ENCODE measurements around the gene CNTNAP2.

CNTNAP2 gene

DNA sequence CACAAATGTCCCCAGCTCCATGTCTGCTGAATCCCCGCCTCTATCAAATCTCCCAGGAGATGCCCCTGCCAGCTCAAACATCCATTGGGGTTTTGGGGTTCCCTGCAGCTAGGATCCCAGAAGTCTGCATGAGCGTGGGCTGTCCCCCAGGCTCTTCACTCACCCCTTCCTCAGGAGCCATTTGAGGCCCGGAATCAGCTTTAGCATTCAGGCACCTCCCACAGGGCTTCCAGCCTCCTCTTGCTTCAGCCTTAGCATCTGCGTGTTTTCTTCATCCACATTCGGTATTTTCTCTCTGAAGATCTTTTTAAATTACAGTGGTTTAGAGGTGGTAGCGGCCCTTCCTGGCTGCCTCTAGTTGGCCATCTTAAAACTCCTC is 1054.4 kb downstream of the CNTNAP2 start:
- no peak for DNase-seq

DNA sequence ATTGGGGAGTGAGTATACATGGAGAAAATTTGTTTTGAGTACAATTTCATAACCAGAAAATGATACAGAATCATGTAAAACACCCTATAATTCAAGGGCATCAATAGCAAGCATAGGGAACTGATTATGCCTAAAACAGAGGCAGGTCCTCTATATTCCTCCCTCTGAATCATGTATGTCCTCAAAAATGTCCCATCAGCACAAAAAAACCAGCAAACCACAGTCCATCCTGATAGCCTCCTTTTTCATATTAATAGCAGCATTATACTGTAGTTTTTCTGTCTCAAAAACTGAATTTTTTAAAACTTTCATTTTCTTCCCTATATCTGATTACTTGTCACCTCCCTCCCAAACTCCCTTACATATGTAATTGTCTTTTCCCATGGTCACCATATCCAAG is 1057.3 kb downstream of the CNTNAP2 start:
- no peak for DNase-seq

DNA sequence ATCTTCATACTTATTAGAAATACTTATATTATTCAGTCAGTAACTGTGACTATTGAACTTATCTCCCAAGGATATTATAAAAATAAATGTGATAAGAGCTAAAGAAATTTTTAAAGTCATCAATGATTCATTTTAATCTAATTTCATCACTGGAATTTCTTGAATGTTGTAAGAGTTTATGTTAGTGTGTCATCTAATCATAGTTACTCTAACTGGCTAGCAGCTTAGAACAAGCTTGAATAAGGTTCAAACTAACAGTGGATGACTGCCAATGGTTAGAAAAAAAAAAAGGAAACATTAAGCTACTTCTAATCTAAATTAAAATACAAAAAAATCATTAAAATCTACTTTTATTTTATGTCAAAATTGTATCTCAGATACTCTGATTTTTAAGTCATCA is 1066.3 kb downstream of the CNTNAP2 start:
- no peak for DNase-seq

DNA sequence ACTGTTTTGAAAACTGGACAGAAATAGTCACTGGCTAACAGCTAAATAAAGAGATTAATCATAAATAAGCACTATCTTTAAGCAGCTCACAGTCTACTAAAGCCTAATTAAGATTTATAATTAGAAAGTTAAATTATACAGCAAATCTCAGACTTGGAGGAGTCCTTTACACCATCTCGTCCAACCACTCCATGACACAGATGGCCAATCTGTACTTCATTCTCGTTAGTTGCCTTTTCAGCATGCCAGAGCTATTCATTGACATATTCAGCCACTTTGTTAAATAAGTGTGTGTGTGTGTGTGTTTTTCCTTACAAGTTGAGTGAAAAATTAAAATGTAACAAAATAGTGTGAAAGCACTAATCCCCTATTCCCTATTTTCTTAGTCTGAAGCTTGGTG is 1066.7 kb downstream of the CNTNAP2 start:
- no peak for DNase-seq

DNA sequence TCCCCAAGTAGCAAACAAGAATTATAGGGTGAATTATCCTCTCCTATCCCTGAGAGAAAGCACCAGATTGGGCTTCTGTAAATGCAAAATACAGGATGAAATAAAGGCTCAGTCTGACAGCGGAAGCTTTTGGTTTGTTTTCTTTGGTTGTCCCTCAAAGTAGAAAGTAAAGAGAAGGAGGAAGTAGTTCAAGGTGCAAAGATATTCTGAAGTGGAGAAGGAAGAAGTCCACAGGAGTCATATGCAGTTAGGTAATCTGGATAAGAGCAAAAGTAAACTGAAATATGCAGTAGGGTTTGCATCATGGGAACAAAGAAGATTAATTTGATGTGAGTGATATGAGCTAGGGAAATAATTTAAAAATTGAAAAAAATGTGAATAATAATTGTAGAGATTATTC is 1071.9 kb downstream of the CNTNAP2 start:
- no peak for DNase-seq

DNA sequence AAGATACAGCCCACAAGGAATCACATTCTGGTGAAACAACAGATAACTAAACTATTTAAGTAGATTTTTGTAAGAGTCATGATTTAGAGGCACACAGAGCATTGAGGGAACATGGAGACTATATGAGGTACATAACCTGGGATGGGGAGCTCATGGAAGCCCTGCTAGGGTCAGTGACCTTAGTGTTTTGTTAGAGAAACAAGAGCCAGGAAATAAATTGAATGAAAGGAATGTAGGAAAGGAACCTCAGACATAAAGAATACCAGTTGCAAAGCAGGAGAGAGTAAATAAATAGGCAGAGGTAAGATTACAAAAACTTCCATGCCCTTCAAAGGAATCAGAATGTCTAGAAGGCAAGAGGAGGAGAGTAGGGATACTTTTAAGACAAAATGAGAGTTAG is 1076.9 kb downstream of the CNTNAP2 start:
- no peak for DNase-seq

DNA sequence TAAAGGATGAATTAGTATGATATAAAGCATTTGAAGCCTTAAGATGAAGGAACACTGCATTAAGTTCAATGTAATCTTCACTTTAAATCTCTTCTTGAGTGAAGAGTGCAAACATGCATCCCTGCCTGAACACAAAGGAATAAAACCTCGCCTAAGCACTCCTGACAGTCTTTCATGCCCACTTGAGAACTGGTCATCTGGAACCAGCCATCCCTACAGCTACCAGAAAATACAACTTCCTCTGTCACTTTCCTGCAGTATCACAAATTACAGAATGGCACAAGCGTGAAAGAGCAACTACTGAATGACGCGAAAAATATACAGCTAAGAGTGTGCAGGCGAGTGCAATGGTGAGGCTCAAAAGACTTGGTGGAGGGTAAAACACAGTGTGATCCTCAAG is 1079.9 kb downstream of the CNTNAP2 start:
- DNase-seq = no peak

DNA sequence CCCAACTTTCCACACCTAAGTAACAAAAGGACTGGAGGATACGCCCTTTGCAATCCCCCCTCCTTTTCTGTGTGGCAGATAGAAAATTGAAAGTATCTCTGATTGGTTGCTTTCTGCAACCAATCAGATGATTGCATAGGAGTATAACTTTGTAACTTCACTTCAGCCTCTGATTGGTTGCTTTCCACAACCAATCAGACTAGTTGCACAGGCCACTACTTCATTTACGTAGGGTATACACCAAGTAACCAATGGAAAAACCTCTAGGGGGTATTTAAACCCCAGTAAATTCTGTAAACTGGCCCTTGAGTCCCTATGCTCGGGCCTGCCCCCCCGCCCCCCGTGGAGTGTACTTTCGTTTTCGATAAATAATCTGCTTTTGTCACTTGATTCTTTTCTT is 1080.4 kb downstream of the CNTNAP2 start:
- no peak for DNase-seq

DNA sequence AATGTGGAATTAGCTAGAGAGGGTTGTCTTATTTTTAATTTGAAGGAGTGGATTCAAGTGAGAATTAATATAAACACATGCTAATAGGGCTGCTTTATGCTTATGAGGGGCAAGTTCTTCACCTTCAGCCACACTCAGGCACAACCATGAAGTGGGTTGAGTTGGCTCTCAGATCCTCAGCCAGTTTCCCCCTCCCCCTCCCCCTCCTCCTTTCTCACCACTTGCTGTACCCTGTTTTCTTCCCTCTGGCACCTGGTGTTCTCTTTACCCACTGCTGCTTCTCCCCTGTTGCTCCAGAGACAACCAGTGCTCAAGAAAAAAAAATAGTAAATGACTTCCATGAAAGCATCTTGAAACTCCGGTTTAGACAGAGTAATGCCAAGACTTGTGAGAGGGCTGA is 1083.3 kb downstream of the CNTNAP2 start:
- no peak for DNase-seq

DNA sequence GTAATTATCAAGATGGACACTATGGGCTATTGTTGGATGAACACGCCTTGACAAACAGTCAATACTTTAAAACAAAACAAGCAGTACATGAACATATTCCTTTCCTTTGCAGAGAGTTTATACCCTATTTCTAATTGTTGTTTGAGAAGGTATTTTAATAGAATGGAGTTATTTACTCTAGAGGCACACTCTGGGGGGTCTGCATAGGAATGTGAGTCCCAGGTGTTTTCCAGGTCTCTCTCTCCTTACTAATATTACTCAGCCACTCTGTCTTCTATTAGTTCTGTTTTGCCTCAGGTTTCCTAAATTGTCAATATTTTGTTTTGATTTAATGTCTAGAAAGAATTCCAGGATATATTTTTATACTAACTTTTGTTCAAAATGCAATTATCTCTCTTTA is 1091.4 kb downstream of the CNTNAP2 start:
- DNase-seq = no peak

DNA sequence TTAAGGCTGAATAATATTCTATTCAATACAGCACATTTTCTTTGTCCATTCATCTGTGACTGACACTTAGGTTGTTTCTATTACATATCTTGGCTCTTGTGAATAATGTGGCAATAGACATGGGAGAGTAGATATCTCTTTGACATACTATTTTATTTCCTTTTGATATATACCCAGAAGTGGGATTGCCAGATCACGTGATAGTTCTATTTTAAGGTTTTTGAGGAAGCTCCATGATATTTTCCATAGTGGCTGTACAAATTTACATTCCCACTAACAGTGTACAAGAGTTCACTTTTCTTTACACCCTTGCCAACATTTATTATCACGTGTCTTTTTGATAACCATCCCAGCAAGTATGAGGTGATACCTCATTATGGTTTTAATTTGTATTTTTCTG is 1114.7 kb downstream of the CNTNAP2 start:
- DNase-seq = no peak

DNA sequence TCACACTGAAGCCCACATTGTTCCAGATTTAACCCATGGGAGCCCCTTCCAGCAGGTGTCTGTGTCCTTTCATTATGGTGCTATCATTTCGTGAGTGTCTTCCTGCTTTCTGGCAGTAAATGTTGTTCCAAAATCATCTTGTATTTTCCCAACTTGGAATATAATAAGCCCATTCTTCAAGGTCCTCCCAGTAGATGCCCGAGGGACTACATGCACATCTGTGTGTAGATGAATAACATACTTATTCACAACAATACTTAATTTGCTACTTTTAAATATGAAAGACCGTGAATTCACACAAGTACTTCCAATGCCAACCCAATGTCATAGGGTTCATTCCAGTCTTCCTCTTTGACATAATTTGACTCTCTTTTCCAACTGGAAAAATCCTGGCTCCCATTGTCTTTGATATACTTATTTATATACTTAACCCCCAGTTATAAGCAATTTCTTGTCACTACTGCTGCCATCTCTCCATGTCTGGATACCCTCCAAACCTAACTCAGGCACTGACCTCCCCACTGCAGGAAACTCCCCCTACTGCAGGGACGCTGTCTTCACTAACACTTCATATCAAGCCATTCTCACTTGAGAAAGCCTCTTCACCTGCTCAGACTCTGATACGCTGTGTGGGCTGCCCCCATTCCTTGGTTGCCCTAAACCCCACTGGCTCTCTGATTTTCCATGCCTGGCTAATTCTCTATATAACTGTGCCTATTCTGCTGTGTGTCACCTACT is 1119.2 kb downstream of the CNTNAP2 start:
- no peak for DNase-seq

DNA sequence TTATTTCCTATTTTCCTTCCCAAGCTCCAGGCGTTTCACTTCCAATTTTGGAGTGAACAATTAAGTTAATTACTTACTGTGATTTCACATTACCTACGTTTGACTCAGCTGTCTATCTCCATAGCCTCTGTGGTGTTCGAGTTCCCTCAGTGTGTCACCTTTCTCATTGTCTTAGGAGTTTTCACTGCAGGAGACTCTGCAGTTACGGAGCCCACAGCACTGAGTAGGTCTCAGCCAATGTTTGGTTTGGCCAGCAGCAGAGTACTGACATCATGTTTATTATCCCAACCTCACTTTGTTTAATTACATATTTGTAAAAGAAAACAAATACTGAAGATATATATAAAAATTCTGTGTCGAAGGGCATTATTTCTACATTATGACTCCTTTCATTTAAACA is 1123.9 kb downstream of the CNTNAP2 start:
- no peak for DNase-seq

DNA sequence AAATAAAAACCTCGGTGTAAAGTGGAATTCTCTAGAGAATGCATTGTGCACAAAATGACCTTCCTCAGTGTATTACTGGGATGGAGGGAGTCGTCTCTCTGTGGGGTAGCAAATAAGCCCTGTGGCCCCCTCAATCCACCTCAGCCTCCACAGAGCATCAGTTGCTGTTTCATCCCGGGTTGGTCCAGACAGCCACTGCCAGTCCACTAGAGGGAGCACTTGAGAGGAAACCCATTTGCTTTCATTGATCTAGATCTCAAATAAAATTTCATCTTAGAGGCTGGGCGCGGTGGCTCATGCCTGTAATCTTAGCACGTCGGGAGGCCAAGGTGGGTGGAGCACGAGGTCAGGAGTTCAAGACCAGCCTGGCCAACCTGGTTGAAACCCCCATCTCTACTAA is 1128.7 kb downstream of the CNTNAP2 start:
- peak; percentile 4 for DNase-seq

DNA sequence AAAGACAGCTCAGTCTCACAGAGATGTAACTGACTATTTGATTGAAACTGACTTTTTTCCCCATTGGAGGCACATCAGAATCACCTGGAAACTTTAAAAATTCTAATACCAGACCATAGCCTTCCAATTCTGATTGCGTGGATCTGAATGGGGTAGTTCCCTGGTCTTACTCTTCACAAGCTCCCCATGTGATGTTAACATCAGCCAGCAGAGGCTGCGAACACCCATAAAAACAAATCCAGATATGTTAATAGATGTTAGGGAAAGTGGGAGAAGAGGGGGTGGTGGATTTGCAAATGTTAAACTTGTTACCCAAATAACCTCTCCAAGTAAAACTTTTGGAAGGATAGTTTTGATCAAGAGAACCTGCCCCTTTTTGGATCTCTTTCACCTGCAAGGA is 1133.4 kb downstream of the CNTNAP2 start:
- DNase-seq = no peak

DNA sequence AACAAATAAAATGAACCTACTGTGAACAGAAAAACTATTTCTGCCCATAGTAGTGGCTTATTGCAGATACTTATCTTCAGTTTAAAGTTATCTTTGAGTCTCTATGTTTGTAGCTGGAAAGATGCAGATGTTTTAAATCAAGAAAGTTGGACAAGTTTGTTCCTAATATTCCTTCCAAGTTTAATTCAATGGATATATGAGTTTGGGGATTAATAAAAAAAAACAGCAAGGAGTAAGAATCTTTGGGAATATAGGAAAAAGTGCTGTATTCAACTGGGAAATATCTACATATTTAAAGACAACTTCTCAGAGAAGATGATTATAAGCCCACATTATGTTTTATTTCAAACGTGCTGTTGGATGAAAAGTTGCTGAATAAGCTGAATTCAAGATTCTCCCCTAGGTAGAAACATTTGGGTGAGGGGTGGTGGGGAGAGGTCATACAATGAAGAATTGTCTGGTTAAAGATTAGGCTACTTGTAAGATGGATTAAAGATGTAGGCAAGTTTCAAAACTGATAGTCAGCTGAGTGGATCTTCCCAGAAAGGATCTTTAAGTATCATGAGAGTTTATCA is 1135.2 kb downstream of the CNTNAP2 start:
- DNase-seq = no peak

DNA sequence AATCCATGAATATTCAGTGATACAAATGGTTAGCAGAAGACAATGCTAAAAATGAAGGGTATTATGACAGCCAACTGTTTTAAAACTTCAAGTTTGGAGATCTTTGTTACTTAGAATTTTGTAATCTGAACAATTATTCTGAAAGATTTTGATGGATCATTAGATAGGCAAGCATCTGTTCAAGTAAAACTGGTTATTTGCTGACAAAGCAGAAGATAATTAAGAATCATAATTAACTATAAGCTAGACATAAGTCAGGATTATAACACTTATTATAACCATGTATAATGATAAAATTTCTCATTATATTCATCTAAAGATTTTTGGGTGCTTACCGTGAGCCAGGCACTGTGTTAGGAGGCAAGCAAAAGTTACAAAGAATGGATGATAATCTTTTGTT is 1145.1 kb downstream of the CNTNAP2 start:
- DNase-seq = no peak

DNA sequence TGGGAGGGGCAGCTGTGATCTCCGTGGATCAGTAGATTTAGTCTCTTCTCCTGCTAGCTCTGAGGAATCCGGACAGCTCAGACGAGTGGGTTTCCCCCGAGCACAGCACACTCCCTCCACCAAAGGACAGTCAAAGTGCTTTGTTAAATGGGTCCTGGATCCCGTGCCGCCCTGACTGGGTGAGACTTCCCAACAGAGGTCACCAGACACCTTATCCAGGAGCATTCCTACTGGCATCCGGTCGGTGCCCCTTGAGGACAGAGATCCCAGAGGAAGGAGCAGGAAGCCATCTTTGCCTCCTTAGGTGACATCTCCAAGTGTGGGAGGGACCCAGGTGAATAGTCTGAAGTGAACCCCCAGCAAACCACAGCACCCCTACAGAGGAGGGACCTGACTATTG is 1148.9 kb downstream of the CNTNAP2 start:
- no peak for DNase-seq

DNA sequence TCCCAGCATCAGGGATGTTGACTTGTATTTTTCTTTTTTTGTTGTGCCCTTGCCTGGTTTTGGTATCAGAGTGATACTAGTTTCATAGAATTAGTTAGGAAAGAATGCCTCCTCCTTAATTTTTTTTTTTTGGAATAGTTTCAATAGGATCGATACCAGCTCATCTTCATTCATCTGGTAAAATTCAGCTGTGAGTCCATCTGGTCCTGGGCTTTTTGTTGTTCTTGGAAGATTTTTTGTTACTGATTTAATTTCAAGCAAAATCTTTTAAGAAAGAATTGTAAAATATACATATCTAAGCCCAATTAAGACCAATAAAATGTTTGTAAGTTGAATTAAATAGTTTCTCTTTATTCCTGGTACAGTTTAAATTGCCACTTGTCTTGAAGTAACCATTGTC is 1159.5 kb downstream of the CNTNAP2 start:
- no peak for DNase-seq

DNA sequence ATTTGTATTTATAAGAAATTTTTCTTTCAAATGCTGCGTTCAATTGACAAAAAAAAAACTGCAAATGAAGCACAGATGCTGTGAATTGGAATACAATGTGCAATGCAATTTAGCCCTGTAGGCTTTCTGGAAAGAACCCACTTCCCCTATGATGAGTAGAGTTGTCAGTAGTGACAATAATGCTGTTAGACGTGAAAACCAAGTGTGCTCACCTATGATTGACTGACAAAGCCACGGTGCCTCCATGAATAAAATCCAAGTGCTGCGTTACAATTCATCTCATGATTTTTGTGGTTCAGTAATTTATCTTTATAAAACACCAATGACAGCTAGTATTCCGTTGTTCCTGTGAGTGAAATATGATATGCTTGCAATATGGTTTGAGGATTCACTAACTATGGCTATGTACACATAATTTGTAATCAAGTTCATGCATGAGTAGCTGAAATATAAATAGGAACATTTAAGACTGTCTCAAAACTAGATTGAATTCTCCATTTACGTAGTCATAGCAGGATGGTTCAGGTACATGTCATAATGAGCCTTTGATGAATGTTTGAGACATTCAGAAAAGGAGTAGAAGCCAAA is 1160.3 kb downstream of the CNTNAP2 start:
- DNase-seq = peak; percentile 25

DNA sequence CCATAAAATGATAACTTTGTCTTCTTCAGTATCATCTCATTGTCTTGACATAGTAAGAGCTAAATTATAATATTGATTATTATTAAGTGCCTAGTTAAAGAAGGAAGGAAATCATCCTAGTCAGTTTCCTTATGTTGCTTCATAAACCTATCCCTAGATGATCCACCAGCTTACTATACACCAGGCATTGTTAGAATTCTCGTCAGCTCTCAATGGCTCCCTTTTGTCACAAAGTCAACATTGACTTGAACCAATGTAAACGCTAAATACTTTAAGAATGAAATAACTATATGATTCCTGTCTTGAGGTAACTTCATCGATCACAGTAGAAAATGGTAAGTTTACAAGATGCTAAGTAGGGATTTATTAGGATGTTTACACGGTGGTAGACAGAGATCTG is 1162.9 kb downstream of the CNTNAP2 start:
- DNase-seq = no peak

DNA sequence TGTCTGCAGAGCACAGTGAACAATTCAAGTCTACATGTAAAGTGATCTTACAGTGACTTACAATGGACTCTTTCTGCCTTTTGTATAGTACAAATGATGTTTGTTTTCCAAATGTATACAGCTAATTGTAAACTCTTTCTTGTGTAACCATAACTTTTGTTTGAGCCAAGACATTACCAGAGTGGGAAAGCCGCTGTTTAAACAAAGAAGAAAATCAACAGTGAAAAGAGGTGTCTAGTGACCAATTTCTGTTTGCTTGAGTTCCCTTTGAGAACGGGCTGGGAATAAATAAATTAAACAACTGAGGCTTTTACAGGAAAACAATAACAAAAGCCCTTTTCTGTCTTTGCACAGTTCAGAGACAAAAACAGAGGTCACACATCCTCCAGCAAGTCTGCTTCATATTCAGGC is 1163.4 kb downstream of the CNTNAP2 start:
- DNase-seq = no peak

DNA sequence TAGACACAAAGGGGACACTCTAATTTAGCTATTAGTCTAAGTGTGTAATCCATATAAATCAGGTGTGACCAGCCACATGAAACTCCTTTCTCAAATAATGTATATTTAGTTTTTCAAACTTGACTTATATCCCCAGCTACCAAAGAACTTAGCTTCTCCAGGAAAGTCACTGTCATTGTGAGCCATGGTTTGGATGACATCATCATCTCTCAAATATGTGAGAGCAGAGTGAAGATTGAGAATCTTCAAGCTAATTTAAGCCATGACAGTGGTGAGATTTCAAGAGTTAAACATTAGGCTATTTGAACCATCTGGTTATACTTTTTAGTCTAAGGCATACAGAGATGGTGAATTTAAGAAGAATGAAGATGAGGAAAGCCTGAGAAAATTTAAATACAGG is 1165.6 kb downstream of the CNTNAP2 start:
- no peak for DNase-seq

DNA sequence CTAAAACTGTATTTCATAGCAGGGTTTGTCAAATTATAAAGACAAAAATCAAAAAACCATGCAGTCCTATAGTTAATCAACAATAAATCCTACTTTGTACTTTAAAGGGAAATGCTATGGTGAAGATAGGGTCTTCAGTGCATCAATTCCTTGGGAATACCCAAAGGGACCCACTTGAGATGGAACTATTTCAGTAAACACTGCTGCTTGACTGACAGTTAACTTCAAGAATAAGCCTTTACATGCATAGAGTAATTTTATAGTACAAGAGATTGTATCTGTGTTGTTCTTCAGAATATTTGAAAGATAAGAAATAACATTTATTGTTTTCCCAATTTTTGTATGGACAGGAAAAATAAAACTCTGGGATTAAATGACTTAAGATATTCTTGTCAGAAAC is 1179.6 kb downstream of the CNTNAP2 start:
- no peak for DNase-seq

DNA sequence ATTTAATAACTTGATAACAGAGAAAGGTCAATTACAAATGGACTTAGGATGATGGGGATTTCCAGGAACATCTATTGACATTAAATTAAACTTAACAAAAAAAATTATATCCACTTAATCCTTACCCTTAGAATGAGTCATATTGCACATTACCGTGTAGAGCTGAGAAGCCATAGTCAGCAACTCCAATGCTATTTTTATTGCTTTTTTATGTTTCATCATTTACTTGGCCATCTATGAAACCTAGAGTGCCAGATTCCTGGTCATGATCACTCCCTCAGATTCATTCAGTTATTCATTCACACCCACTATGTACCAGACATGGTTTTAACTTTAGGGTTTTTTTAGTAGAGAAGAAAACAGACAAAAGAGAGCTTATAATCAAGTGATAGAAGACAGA is 1180.4 kb downstream of the CNTNAP2 start:
- no peak for DNase-seq
